Measurements from ENCODE around the gene GARRE1.

- TF ChIP-seq CTCF (IDR thresholded peaks at IDR 0.05; ENCODE audit: low read depth, low read length, missing input control) = no peak
- TF ChIP-seq REST (IDR thresholded peaks at IDR 0.05) = no peak
- TF ChIP-seq SP1 (IDR thresholded peaks at IDR 0.05) = no peak
- no peak for TF ChIP-seq JUND (IDR thresholded peaks at IDR 0.05)
- TF ChIP-seq RXRA (IDR thresholded peaks at IDR 0.05) = no peak
- TF ChIP-seq YY1 (IDR thresholded peaks at IDR 0.05) = no peak
- TF ChIP-seq NR2F2 (IDR thresholded peaks at IDR 0.05) = no peak
- no peak for TF ChIP-seq FOXA1 (IDR thresholded peaks at IDR 0.05)
- TF ChIP-seq HNF4A (conservative IDR thresholded peaks at IDR 0.05) = no peak
- TF ChIP-seq RAD21 (IDR thresholded peaks at IDR 0.05) = no peak
Observed at GRCh38 chr19:34277244-34277643, 22.9 kb downstream of the GARRE1 start.
